Measurements from ENCODE around the gene AADACL4.

- TF ChIP-seq CTCF (IDR thresholded peaks at IDR 0.05; ENCODE audit: insufficient read depth, low read length), result no peak
- no peak for TF ChIP-seq POLR2AphosphoS5 (IDR thresholded peaks at IDR 0.05; ENCODE audit: low read depth)
- no peak for TF ChIP-seq GABPA (IDR thresholded peaks at IDR 0.05; ENCODE audit: low read depth)
These were observed 33.5 kb upstream of the AADACL4 start for GRCh38 chr1:12610305-12610935.
